ENCODE results near the gene CKMT1B.
"Not testable (repeated sequence)": the region's sequence is repeated elsewhere in the genome, so short reads cannot be mapped to it uniquely, and the experiment has no call there.

CKMT1B gene

DNA sequence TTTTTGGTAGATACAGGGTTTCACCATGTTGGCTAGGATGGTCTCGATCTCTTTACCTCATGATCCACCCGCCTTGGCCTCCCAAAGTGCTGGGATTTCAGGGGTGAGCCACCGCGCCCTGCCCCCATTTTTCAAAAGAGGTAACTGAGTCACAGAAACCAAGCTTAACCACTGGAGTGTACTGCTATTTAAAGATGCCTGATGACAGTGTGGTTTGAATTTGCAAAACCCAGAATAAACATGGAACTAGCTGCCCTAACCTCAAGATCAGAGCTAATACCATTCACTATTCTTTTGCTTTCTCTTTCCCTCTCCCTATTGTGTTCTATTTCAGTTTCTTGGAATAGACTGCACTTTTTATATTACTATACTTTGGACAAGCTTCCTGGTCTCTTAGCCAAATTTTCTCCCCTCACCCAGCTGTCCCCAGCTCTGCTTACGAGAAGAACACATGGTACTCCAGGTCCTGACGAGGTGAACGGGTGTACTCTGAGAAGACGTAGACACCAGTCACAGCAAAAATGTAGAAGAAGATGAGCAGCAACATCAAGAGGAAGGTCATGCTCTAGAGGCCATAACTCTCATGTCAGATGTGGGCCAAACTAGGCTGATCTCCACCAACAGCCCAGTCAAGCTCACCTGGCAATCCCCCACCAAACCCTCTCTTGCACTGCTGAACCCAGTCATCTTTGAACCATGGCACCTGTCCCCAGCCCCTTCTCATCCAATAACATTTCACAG, 44.8 kb downstream of the CKMT1B start:
- DNase-seq (ENCODE audit: low read depth): not testable (repeated sequence)

Data from stimulated activated CD8-positive, alpha-beta memory T cell treated with anti-CD3 and anti-CD28 coated beads, Interleukin-7, amount 100 ng/mL, for 24 hours (primary cell).